HepG2 (cell line): Measurements from ENCODE around the gene EPG5. TPM values are rescaled to one million over a fixed set of nuclear protein-coding genes. Genes with fewer than 3 reads are reported as not detected.
A peak's percentile ranks its signal among the peaks of the same experiment; 100 is the strongest.

Experiments used
- AFF4 ChIP-seq: sonication (generic); formaldehyde crosslinking; IDR thresholded peaks from 2 replicates; pipeline ENCODE4 v1.4.0; 2020; ENCODE audit warnings: missing genetic modification reagents
- AHR ChIP-seq: IDR thresholded peaks from 2 replicates; pipeline ENCODE4 v1.6.1; 2018; ENCODE audit warnings: missing genetic modification reagents, missing compliant biosample characterization
- CHD4 ChIP-seq: fragments of 200-600 bp; sonication (generic); IDR thresholded peaks from 2 replicates; pipeline ENCODE4 v1.7.0; 2017; ENCODE audit warnings: mild to moderate bottlenecking, low read length, borderline replicate concordance
- FOXK1 ChIP-seq: sonication (generic); formaldehyde crosslinking; IDR thresholded peaks from 2 replicates; pipeline ENCODE4 v1.4.0; 2020; ENCODE audit warnings: low read depth, missing genetic modification reagents, borderline replicate concordance
- FOXP1 ChIP-seq, 2 experiments: fragments of 450-650 bp in 1 of 2; IDR thresholded peaks; 2 replicates each; pipeline ENCODE4 v1.6.1; 2017 to 2018; ENCODE audit warnings: antibody characterized with exemption in 1 of 2
- GLMP ChIP-seq: sonication (generic); formaldehyde crosslinking; IDR thresholded peaks from 2 replicates; pipeline ENCODE4 v1.9.0; 2021; ENCODE audit warnings: missing genetic modification reagents, mild to moderate bottlenecking, borderline replicate concordance
- KAT8 ChIP-seq: IDR thresholded peaks from 2 replicates; pipeline ENCODE4 v1.6.1; 2016; ENCODE audit warnings: missing genetic modification reagents, missing compliant biosample characterization
- NPAS2 ChIP-seq: sonication (generic); formaldehyde crosslinking; IDR thresholded peaks from 2 replicates; pipeline ENCODE4 v1.8.0; 2022; ENCODE audit warnings: mild to moderate bottlenecking, missing genetic modification reagents, borderline replicate concordance
- PLRG1 ChIP-seq: fragments of 450-650 bp; conservative IDR thresholded peaks from 2 replicates; pipeline ENCODE4 v1.6.1; 2016
- POGZ ChIP-seq: sonication (generic); formaldehyde crosslinking; IDR thresholded peaks from 2 replicates; pipeline ENCODE4 v1.4.0; 2020; ENCODE audit warnings: mild to moderate bottlenecking, missing genetic modification reagents
- SOX6 ChIP-seq, 2 experiments: fragments of 450-650 bp in 1 of 2; sonication (generic) in 1 of 2; formaldehyde crosslinking in 1 of 2; IDR thresholded peaks; 2 replicates each; pipeline versions ENCODE4 v1.4.0 to v1.6.1; 2017 to 2020; ENCODE audit warnings: antibody characterized with exemption in 1 of 2, mild to moderate bottlenecking in 1 of 2, missing genetic modification reagents in 1 of 2
- SP5 ChIP-seq: IDR thresholded peaks from 2 replicates; pipeline ENCODE4 v1.6.1; 2016; ENCODE audit warnings: low read depth, borderline replicate concordance
- STAG1 ChIP-seq: sonication (generic); formaldehyde crosslinking; IDR thresholded peaks from 2 replicates; pipeline ENCODE4 v1.4.0; 2020; ENCODE audit warnings: missing genetic modification reagents
- ZMYM4 ChIP-seq: sonication (generic); formaldehyde crosslinking; IDR thresholded peaks from 2 replicates; pipeline ENCODE4 v1.8.1; 2023; ENCODE audit warnings: mild to moderate bottlenecking, missing genetic modification reagents
- ZNF383 ChIP-seq: sonication (generic); formaldehyde crosslinking; IDR thresholded peaks from 2 replicates; pipeline ENCODE4 v1.4.0; 2020; ENCODE audit warnings: missing genetic modification reagents, mild to moderate bottlenecking, borderline replicate concordance
- ZNF670 ChIP-seq: sonication (generic); formaldehyde crosslinking; IDR thresholded peaks from 2 replicates; pipeline ENCODE4 v1.8.0; 2022; ENCODE audit warnings: mild to moderate bottlenecking, missing genetic modification reagents, borderline replicate concordance
- polyA plus RNA-seq, 8 experiments: library from polyadenylated mRNA; depleted of rRNA in 3 of 8; stranded (reverse) in 7 of 8; unstranded in 1 of 8; fragments of >200 nt; fragmentation: Illumina TruSeq in 4 of 8; extraction: Trizol in 4 of 8; gene quantifications; 2 replicates each; pipeline versions ENCODE4 v1.2.1 to v1.2.3, GENCODE V29; 2011 to 2016; ENCODE audit warnings: low read depth in 4 of 8, missing spikeins in 1 of 8, mixed read lengths in 1 of 8; ENCODE audit not compliant: insufficient read depth in 1 of 8
- total RNA-seq, 5 experiments: library from RNA; depleted of rRNA; stranded (reverse); fragments of >200 nt; fragmentation: Illumina TruSeq; extraction: Trizol; gene quantifications; 2 replicates each; pipeline ENCODE4 v1.2.3, GENCODE V29; 2016; ENCODE audit warnings: low read depth in 1 of 5
- TF ChIP-seq, protein P1 (sequence below): conservative IDR thresholded peaks from 2 replicates; pipeline ENCODE4 v1.6.1; 2018; ENCODE audit warnings: missing genetic modification reagents
- TF ChIP-seq, protein P2 (sequence below): IDR thresholded peaks from 2 replicates; pipeline ENCODE4 v1.6.1; 2016
- TF ChIP-seq, protein P3 (sequence below): sonication (generic); formaldehyde crosslinking; IDR thresholded peaks from 2 replicates; pipeline ENCODE4 v1.5.0; 2020; ENCODE audit warnings: missing genetic modification reagents, mild to moderate bottlenecking, borderline replicate concordance
- TF ChIP-seq, protein P4 (sequence below): sonication (generic); formaldehyde crosslinking; IDR thresholded peaks from 2 replicates; pipeline ENCODE4 v1.5.1; 2020; ENCODE audit warnings: missing genetic modification reagents, mild to moderate bottlenecking, borderline replicate concordance

EPG5 gene
- total and polyA plus RNA-seq, 2 of the 13 experiments (the other 11 are each of a cell fraction or from before 2014, with no cell fraction given): 6.7 to 9.3 TPM

GRCh38 chr18:45967007-45967706 lies at the start of gene EPG5 (continued):
- TF ChIP-seq, protein P1, sequence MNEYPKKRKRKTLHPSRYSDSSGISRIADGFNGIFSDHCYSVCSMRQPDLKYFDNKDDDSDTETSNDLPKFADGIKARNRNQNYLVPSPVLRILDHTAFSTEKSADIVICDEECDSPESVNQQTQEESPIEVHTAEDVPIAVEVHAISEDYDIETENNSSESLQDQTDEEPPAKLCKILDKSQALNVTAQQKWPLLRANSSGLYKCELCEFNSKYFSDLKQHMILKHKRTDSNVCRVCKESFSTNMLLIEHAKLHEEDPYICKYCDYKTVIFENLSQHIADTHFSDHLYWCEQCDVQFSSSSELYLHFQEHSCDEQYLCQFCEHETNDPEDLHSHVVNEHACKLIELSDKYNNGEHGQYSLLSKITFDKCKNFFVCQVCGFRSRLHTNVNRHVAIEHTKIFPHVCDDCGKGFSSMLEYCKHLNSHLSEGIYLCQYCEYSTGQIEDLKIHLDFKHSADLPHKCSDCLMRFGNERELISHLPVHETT (CRISPR knock-in tag): no peak
- TF ChIP-seq GLMP: no peak
- TF ChIP-seq KAT8 (CRISPR knock-in tag): peak; percentile 95
- TF ChIP-seq ZNF383 (CRISPR knock-in tag): no peak
- no peak for TF ChIP-seq FOXP1 (IDR thresholded peaks at IDR 0.05)
- 0 out of 2 replicates have a peak, but pooled peaks have one; percentile 5 for TF ChIP-seq FOXP1 (CRISPR knock-in tag; IDR thresholded peaks at IDR 0.05)
- peak; percentile 91; the same call in 1 of the 2 replicates for TF ChIP-seq ZNF670 (CRISPR knock-in tag)
- TF ChIP-seq, protein P2, sequence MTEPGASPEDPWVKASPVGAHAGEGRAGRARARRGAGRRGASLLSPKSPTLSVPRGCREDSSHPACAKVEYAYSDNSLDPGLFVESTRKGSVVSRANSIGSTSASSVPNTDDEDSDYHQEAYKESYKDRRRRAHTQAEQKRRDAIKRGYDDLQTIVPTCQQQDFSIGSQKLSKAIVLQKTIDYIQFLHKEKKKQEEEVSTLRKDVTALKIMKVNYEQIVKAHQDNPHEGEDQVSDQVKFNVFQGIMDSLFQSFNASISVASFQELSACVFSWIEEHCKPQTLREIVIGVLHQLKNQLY (CRISPR knock-in tag): no peak
- TF ChIP-seq, protein P3, sequence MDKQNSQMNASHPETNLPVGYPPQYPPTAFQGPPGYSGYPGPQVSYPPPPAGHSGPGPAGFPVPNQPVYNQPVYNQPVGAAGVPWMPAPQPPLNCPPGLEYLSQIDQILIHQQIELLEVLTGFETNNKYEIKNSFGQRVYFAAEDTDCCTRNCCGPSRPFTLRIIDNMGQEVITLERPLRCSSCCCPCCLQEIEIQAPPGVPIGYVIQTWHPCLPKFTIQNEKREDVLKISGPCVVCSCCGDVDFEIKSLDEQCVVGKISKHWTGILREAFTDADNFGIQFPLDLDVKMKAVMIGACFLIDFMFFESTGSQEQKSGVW (CRISPR knock-in tag): no peak
- peak; percentile 67 for TF ChIP-seq SP5 (CRISPR knock-in tag)
- TF ChIP-seq NPAS2 (CRISPR knock-in tag): no peak
- TF ChIP-seq ZMYM4 (CRISPR knock-in tag): peak; percentile 98
- TF ChIP-seq AFF4 (CRISPR knock-in tag): 0 out of 2 replicates have a peak, but pooled peaks have one; percentile 55
- no peak for TF ChIP-seq AHR (CRISPR knock-in tag)
- peak; percentile 90; the same call in 1 of the 2 replicates for TF ChIP-seq FOXK1
- no peak for TF ChIP-seq STAG1 (CRISPR knock-in tag)
- TF ChIP-seq PLRG1: no peak
- no peak for TF ChIP-seq CHD4
- TF ChIP-seq, protein P4, sequence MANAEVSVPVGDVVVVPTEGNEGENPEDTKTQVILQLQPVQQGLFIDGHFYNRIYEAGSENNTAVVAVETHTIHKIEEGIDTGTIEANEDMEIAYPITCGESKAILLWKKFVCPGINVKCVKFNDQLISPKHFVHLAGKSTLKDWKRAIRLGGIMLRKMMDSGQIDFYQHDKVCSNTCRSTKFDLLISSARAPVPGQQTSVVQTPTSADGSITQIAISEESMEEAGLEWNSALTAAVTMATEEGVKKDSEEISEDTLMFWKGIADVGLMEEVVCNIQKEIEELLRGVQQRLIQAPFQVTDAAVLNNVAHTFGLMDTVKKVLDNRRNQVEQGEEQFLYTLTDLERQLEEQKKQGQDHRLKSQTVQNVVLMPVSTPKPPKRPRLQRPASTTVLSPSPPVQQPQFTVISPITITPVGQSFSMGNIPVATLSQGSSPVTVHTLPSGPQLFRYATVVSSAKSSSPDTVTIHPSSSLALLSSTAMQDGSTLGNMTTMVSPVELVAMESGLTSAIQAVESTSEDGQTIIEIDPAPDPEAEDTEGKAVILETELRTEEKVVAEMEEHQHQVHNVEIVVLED (CRISPR knock-in tag): peak; percentile 52; the same call in 1 of the 2 replicates
- peak; percentile 94 for TF ChIP-seq POGZ
- no peak for TF ChIP-seq SOX6 (IDR thresholded peaks at IDR 0.05)
- TF ChIP-seq SOX6 (CRISPR knock-in tag; IDR thresholded peaks at IDR 0.05): no peak; the same call in 1 of the 2 replicates
